ENCODE results near the gene ZNF737.
"Not testable (repeated sequence)": the region's sequence is repeated elsewhere in the genome, so short reads cannot be mapped to it uniquely, and the experiment has no call there.

ZNF737 gene

DNA sequence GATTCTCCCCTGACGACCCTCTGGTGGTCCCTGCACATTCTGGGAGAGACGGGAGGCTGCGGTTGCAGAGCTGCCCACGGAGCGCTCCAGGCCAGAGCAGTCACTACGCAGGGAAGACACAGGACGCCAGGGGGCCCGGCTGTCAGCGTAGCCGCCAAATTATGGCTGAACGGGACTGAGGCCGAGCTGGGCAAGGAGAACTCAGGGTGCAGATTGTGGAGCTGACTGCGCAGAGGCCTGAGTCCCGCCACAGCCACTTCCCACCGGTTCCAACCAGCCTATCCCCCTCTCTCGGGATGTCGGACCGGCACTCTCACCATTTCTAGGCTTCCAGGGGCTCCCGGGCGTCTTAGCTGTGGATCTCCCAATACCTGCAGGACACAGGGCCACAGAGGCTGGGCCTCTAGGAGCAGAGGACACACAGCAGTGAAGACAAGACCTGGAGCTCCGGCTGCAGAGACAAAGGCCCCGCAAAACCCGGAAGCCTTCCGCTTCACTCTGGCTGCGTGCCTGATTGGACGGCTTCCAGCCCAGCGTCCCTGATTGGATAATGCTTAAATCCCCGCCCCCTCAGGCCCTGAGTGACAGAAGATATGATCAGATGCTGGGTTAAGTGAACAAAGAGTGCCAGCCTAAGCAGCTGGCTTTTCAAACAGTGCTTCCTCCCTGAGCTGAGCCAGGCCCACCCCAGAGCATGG is at the start of gene ZNF737:
ZNF737 (minus strand) TSS at position 461 of the 698 bp plus-strand sequence; CDS start at position 320, 141 bp downstream.
- peak; percentile 88 for DNase-seq (ENCODE audit: low read depth, low spot score)

DNA sequence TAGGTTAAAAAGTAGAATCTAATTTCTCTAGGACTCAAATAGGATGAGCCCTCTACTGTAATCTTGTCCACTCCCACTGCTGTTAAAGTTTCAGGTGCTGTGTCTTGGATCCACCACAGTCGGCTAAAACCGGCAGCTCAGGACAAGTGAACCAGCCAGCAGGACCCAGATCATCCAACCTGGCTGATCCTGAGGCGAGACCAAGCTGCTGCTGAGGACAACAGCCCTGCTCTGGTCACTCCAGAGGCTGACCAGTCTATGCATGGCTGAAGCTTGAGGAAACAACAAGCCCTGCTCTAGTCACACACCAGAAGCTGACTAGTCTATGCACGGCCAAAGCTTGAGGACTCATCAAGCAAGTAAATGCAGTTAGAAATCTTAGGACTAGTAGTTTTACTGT is 49.4 kb upstream of the ZNF737 start:
- DNase-seq (ENCODE audit: low read depth, low spot score) = not testable (repeated sequence)

DNA sequence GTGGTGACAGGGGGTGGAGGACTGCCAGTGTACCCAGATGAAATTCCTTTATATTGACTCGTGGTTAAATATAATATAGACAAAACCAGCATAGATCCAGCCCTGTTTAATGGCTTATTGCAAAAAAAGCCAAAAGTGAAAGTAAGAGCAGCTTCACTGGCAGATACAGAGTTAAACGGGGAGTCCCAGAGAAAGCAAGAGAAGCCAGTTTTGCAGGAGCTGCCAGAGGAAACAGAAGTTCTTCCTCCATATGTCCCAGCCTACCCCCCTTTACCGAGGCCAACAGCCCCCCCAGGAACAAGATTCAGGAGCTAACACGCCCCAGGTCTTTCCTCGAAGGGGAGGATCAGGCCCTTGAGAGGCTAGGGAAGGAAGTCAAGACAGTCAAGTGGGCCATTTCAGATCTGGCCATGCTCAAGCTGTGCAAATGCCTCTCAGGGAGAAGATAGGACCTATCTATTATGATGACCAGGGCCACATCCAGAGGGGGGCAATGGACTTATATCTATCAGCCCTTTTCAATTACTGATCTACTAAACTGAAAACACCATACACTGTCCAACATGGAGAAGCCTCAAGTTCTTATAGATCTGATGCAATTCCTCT is 47.2 kb upstream of the ZNF737 start:
- DNase-seq (ENCODE audit: low read depth, low spot score) = no peak

DNA sequence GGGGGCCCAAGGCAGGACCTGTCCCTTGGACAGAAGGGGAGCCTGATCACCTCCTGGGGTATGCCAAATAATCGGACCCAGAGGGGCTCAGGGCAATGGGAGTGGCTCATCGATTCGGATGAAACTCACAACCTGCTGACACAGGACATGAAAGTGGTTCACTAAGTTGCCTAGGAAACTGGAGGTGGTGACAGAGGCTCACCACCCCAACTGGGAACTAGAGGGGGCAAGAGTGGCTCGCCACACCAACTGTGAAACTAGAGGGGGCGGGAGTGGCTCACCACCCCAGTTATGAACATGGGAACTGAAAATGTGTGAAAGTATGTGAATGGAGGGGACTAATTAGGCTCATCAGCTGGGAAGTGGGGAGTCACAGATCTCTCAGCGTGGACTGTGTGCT is 46.3 kb upstream of the ZNF737 start:
- no peak for DNase-seq (ENCODE audit: low read depth, low spot score)

DNA sequence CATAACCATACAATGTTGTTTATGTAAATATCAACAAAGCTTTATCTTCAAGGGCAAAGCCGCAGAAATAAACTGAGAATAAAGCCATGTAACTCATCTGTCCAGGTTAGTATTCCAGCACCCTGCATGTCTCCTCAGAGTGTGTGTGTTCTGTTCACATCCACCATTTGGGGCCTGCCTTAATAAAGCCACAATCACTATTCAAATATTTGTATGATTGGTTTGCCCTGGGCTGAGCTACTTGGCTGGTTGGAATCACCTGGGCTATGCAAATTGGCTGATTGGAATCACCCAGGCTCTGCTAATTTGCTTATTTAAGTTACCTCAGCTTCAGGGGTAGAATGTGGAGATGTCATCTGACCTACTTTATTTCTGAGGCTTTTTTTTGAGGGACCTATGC is 42.4 kb upstream of the ZNF737 start:
- no peak for DNase-seq (ENCODE audit: low read depth, low spot score)

DNA sequence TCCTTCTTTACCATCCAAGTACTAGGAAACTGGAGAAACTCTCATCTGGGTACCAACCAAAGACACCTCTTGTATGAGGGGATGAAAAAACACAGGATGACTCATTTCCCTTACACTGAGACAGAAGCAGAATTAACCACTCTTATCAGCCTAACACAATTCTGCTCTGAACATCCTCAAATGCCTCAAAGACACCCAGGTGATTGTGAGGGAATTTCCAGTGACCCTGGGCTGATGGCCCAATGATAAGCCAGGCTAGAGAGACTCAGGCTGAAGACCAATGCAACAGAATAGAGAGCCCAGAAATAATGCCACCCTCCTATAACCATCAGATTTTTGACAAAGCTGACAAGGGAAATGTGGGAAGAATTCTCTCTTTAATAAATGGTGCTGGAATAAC is 7.0 kb downstream of the ZNF737 start:
- DNase-seq (ENCODE audit: low read depth, low spot score) = no peak

DNA sequence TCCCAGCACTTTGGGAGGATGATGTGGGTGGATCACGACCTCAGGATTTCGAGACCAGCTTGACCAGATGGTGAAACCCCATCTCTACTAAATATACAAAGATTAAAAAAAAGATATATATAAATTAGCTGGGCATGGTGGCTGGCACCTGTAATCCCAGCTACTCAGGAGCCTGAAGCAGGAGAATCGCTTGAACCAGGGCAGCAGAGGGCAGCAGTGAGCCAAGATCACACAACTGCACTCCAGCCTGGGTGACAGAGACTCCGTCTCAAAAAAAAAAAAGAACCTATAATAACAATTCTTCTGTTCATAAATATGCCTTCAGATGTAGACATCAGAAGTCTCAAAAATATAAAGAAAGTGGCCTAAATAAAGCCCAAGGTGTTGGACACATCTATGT is 7.6 kb downstream of the ZNF737 start:
- DNase-seq (ENCODE audit: low read depth, low spot score) = no peak

DNA sequence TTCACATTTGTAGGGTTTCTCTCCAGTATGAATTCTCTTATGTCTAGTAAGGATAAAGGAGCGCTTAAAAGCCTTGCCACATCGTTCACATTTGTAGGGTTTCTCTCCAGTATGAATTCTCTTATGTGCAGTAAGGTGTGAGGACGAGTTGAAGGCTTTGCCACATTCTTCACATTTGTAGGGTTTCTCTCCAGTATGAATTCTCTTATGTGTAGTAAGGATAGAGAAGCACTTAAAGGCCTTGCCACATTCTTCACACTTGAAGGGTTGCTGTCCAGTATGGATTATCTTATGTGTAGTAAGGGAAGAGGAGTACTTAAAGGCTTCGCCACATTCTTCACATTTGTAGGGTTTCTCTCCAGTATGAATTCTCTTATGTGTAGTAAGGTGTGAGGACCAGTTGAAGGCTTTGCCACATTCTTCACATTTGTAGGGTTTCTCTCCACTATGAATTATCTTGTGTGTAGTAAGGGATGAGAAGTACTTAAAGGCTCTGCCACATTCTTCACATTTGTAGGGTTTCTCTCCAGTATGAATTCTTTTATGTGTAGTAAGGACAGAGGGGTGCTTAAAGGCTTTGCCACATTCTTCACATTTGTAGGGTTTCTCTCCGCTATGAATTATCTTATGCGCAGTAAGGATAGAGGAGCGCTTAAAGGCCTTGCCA is 20.8 kb downstream of the ZNF737 start:
- not testable (repeated sequence) for DNase-seq (ENCODE audit: low read depth, low spot score)

DNA sequence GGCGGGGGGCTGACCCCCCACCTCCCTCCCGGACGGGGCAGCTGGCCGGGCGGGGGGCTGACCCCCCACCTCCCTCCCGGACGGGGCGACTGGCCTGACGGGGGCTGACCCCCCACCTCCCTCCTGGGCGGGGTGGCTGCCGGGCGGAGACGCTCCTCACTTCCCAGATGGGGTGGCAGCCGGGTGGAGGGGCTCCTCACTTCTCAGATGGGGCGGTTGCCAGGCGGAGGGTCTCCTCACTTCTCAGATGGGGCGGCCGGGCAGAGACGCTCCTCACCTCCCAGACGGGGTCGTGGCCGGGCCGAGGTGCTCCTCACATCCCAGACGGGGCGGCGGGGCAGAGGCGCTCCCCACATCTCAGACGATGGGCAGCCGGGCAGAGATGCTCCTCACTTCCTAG is 35.3 kb downstream of the ZNF737 start:
- DNase-seq (ENCODE audit: low read depth, low spot score) = not testable (repeated sequence)

DNA sequence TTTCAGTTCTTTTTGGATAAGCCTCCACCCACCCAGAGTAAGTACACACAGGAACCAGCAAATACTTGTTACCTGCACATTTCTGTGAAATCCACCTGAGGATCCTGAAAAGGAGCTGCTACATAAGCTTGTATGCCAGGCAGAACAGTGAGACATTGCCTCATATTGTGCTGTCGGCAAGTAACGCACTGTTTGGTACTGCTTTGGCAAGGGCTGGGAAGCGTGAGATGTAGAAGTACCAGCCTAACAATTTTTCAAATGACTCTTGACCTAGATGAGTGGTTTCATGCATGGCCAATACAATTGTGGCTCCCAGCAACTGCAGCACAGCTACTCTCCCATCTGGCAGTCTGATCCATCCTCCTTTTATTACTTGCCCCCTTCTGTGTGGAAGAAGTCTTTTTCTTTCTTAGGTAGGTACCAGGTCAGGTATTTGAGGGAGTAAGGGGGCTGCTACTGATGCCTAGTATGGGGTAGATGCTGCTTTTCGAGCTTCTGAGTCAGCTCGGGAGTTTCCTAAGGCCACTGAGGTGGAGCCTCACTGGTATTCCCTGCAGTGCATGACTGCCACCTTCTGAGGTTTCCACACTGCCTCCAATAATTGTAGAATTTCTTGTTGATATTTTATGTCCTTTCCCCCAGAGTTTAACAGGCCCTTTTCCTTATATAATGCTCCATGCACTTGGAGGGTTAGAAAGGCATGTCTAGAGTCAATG is 52.2 kb downstream of the ZNF737 start:
- no peak for DNase-seq (ENCODE audit: low read depth, low spot score)

DNA sequence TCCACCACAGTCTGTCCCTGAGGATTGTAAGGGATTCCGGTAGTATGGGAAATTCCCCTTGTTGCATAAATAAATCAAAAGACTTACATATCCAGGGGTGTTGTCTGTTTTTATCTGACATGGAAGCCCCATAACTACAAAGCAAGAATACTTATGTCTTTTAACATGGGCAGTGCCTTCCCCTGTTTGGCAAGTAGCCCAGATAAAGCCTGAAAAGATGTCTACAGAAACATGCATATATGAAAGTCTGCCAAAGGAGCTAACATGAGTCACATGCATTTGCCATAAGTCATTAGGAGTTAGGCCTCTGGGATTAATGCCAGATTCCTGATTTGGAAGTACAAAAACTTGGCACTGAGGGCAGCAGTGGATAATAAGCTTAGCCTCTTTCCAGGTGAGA is 62.1 kb downstream of the ZNF737 start:
- DNase-seq (ENCODE audit: low read depth, low spot score) = no peak

Measured in iPS DF 19.7 (cell line).